Activated gamma-delta T cell treated with Interleukin-2 at 50 U/mL for 16 hours (primary cell): ENCODE results near the gene FBXO42.
"Not testable (repeated sequence)": the region's sequence is repeated elsewhere in the genome, so short reads cannot be mapped to it uniquely, and the experiment has no call there.

Experiments used
- DNase-seq: peaks from one replicate; pipeline ENCODE4 v3.0.0-alpha.2; 2020

FBXO42 gene

GRCh38 chr1:16258591-16259135 is 93.6 kb downstream of the FBXO42 start:
- no peak for DNase-seq

- no peak for DNase-seq
These were observed 94.3 kb downstream of the FBXO42 start for GRCh38 chr1:16257968-16258367.

GRCh38 chr1:16257556-16257955 is 94.7 kb downstream of the FBXO42 start:
- DNase-seq: not testable (repeated sequence)

GRCh38 chr1:16256478-16256877 is 95.8 kb downstream of the FBXO42 start:
- DNase-seq: no peak

GRCh38 chr1:16254263-16254928 is 97.9 kb downstream of the FBXO42 start:
- no peak for DNase-seq

- no peak for DNase-seq
These were observed 98.9 kb downstream of the FBXO42 start for GRCh38 chr1:16253332-16253922.

- DNase-seq: no peak
These were observed 99.4 kb downstream of the FBXO42 start for GRCh38 chr1:16252912-16253311.

GRCh38 chr1:16251381-16251780 is 100.9 kb downstream of the FBXO42 start:
- DNase-seq: no peak

- DNase-seq: no peak
These were observed 101.6 kb downstream of the FBXO42 start for GRCh38 chr1:16250524-16251251.

- DNase-seq: no peak
These were observed 102.6 kb downstream of the FBXO42 start for GRCh38 chr1:16249596-16250241.

GRCh38 chr1:16248603-16249516 is 103.4 kb downstream of the FBXO42 start:
- no peak for DNase-seq

GRCh38 chr1:16248007-16248436 is 104.3 kb downstream of the FBXO42 start:
- DNase-seq: no peak

GRCh38 chr1:16247441-16247840 is 104.8 kb downstream of the FBXO42 start:
- no peak for DNase-seq

- DNase-seq: no peak
These were observed 105.3 kb downstream of the FBXO42 start for GRCh38 chr1:16246961-16247360.

- DNase-seq: not testable (repeated sequence)
These were observed 106.0 kb downstream of the FBXO42 start for GRCh38 chr1:16246239-16246638.

- no peak for DNase-seq
These were observed 106.6 kb downstream of the FBXO42 start for GRCh38 chr1:16245476-16246196.

- DNase-seq: no peak
These were observed 107.5 kb downstream of the FBXO42 start for GRCh38 chr1:16244650-16245285.

- DNase-seq: peak; percentile 74
These were observed 108.2 kb downstream of the FBXO42 start for GRCh38 chr1:16243936-16244649.

GRCh38 chr1:16243215-16243610 is 109.1 kb downstream of the FBXO42 start:
- no peak for DNase-seq

- no peak for DNase-seq
These were observed 109.6 kb downstream of the FBXO42 start for GRCh38 chr1:16242556-16243214.
